Measurements from ENCODE around the gene MCF2L2.

MCF2L2 gene

GRCh38 chr3:183356920-183357319 is 71.5 kb downstream of the MCF2L2 start:
- Histone ChIP-seq H3K4me3 (ENCODE audit: low read depth, low read length) (no peak overlapping the region), H3K4me1 (ENCODE audit: control insufficient read depth, insufficient read depth, low read length) (no peaks in the 10 kb centered on the region), H3K9me3 (ENCODE audit: control insufficient read depth, insufficient read depth, low read depth, low read length) (no peaks in the 10 kb centered on the region), H3K36me3 (ENCODE audit: control insufficient read depth in 2 of 2, insufficient read depth in 1 of 2, low read length in 2 of 2) (no peaks in the 10 kb centered on the region), H3K27ac (ENCODE audit: extremely low read depth, low read depth, low read length) (no peak overlapping the region)
- no peak for TF ChIP-seq SCRT1 (tag by site-specific recombination; IDR thresholded peaks at IDR 0.05; ENCODE audit: borderline replicate concordance)
- no peak for TF ChIP-seq ZNF391 (tag by site-specific recombination; IDR thresholded peaks at IDR 0.05; ENCODE audit: borderline replicate concordance, low read depth)
- TF ChIP-seq BCL6B (tag by site-specific recombination; IDR thresholded peaks at IDR 0.05): no peak
- no peak for TF ChIP-seq ZNF2 (tag by site-specific recombination; IDR thresholded peaks at IDR 0.05)
- TF ChIP-seq ZNF544 (tag by site-specific recombination; IDR thresholded peaks at IDR 0.05): no peak
- TF ChIP-seq ZNF529 (tag by site-specific recombination; IDR thresholded peaks at IDR 0.05; ENCODE audit: insufficient replicate concordance): no peak
- TF ChIP-seq ZBTB49 (tag by site-specific recombination; IDR thresholded peaks at IDR 0.05; ENCODE audit: low read depth): no peak
- ChIA-PET POLR2A (no interaction called here), CTCF (no interaction called here)

GRCh38 chr3:183354874-183355273 is 73.5 kb downstream of the MCF2L2 start:
- ChIA-PET CTCF (no interaction called here), POLR2A (no interaction called here)
- no peak overlapping the region for H3K4me3 ChIP-seq (ENCODE audit: low read depth, low read length)
- H3K9me3 ChIP-seq (ENCODE audit: control insufficient read depth, insufficient read depth, low read depth, low read length): no peaks in the 10 kb centered on the region
- TF ChIP-seq ZNF280C (tag by site-specific recombination; IDR thresholded peaks at IDR 0.05): no peak
- no peak for TF ChIP-seq ZNF214 (tag by site-specific recombination; IDR thresholded peaks at IDR 0.05; ENCODE audit: borderline replicate concordance)
- TF ChIP-seq ZNF621 (tag by site-specific recombination; IDR thresholded peaks at IDR 0.05): no peak
- TF ChIP-seq ZNF629 (tag by site-specific recombination; IDR thresholded peaks at IDR 0.05): no peak
- no peak for TF ChIP-seq KLF1 (tag by site-specific recombination; IDR thresholded peaks at IDR 0.05)
- no peak for TF ChIP-seq ZNF10 (tag by site-specific recombination; IDR thresholded peaks at IDR 0.05)
- TF ChIP-seq ZNF501 (tag by site-specific recombination; IDR thresholded peaks at IDR 0.05): no peak
- TF ChIP-seq ZNF510 (tag by site-specific recombination; IDR thresholded peaks at IDR 0.05; ENCODE audit: insufficient replicate concordance): no peak
- TF ChIP-seq YY1 (tag by site-specific recombination; IDR thresholded peaks at IDR 0.05): no peak
- TF ChIP-seq ZNF623 (tag by site-specific recombination; IDR thresholded peaks at IDR 0.05): no peak
- no peaks in the 10 kb centered on the region for H3K4me1 ChIP-seq (ENCODE audit: control insufficient read depth, insufficient read depth, low read length)
- no peaks in the 10 kb centered on the region for H3K36me3 ChIP-seq (ENCODE audit: control insufficient read depth in 2 of 2, insufficient read depth in 1 of 2, low read length in 2 of 2)
- H3K27ac ChIP-seq (ENCODE audit: extremely low read depth, low read depth, low read length): no peak overlapping the region

GRCh38 chr3:183354325-183354831 is 74.0 kb downstream of the MCF2L2 start:
- no peak overlapping the region for H3K4me3 ChIP-seq (ENCODE audit: low read depth, low read length)
- no peak overlapping the region for H3K27ac ChIP-seq (ENCODE audit: extremely low read depth, low read depth, low read length)
- POLR2A ChIA-PET: no interaction called here
- H3K9me3 ChIP-seq (ENCODE audit: control insufficient read depth, insufficient read depth, low read depth, low read length): no peaks in the 10 kb centered on the region
- no peaks in the 10 kb centered on the region for H3K4me1 ChIP-seq (ENCODE audit: control insufficient read depth, insufficient read depth, low read length)
- no peaks in the 10 kb centered on the region for H3K36me3 ChIP-seq (ENCODE audit: control insufficient read depth in 2 of 2, insufficient read depth in 1 of 2, low read length in 2 of 2)
- CTCF ChIA-PET: interaction anchor here (1.3 kb wide), 1 partner anchor 32 kb away, joined by 3 read pairs; no protein-coding TSS in a partner anchor
- no peak for TF ChIP-seq ZNF211 (tag by site-specific recombination; IDR thresholded peaks at IDR 0.05; ENCODE audit: low read depth)
- no peak for TF ChIP-seq ZNF600 (tag by site-specific recombination; IDR thresholded peaks at IDR 0.05)
- TF ChIP-seq ZNF580 (tag by site-specific recombination; IDR thresholded peaks at IDR 0.05): no peak
- no peak for TF ChIP-seq ZIC2 (tag by site-specific recombination; IDR thresholded peaks at IDR 0.05)
- TF ChIP-seq PBX3 (CRISPR knock-in tag; IDR thresholded peaks at IDR 0.05): no peak
- TF ChIP-seq ZNF19 (tag by site-specific recombination; IDR thresholded peaks at IDR 0.05; ENCODE audit: low read depth): no peak
- no peak for TF ChIP-seq ZNF138 (tag by site-specific recombination; IDR thresholded peaks at IDR 0.05; ENCODE audit: borderline replicate concordance)
- TF ChIP-seq ZNF133 (tag by site-specific recombination; IDR thresholded peaks at IDR 0.05): no peak
- no peak for TF ChIP-seq ZBTB7A (tag by site-specific recombination; IDR thresholded peaks at IDR 0.05; ENCODE audit: low read depth)
